Activated CD8-positive, alpha-beta memory T cell treated with anti-CD3 and anti-CD28 coated beads, Interleukin-2, amount 50 U/mL, for 24 hours (primary cell): Measurements from ENCODE around the gene VEZT.
"Not testable (repeated sequence)": the region's sequence is repeated elsewhere in the genome, so short reads cannot be mapped to it uniquely, and the experiment has no call there.

ENCODE experiments used
- DNase-seq: peaks from one replicate; pipeline ENCODE4 v3.0.0-alpha.2; 2020; ENCODE audit errors: extremely low read depth

VEZT gene

DNA sequence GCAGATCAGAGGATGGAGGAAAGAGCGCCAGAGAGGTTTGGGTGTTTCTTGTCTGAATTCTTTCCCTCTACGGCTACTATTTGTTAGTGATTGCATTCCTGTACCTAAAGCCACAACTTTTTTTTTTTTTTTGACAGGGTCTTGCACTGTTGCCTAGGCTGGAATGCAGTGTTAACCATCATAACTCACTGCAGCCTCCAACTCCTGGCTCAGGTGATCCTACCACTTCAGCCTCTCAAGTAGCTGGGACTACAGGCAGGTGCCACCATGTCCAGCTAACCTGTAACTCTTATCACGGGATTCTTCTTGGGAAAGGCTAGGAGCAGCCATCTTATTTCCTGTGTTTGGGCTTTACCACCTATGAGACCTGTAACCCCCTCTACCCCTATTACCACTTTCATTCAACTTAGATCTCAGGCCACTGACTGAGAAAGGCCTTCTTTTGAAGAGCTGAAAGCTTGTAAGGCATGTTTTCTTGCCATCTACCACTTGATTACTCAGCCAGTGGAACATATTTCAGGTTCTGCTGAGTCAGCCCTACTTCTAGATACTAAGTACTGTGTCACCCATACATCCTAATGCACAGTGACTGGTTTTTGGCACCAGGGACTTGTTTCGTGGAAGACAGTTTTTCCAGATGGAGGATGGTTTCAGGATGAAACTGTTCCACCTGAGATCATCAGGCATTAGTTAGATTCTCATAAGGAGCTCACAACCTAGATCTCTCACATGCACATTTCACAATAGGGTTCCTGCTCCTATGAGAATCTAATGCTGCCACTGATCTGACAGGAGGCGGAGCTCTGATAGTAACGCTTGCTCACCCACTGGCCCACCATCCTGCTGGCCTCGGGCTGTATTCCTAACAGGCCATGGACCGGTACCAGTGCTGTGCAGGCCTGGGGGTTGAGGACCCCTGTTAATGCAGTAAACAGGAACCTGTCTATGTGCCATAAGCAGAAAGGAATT is 6.9 kb downstream of the VEZT start:
- no peak for DNase-seq

DNA sequence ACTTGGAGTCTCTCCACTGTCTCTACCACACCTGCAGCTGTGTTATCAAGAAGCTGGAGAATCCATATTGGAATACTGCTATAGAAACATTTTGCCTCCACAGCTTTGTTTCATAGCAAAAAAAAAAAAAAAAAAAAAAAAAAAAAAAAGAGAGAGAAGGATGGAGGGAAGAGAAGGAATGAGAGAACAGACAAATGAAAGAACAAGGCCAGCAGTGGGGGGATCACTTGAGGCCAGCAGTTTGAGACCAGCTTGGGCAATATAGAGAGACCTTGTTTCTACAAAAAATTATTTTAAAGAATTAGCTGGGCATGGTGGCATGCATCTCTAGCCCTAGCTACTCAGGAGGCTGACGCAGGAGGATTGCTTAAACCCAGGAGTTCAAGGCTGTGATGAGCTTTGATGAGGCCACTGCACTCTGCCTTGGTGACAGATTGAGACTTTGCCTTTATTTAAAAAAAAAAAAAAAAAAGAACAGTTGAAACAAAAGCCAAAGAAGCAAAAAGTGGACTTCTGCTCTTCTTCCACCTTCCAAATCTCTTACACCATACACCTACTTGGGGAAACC is 8.1 kb downstream of the VEZT start:
- no peak for DNase-seq

DNA sequence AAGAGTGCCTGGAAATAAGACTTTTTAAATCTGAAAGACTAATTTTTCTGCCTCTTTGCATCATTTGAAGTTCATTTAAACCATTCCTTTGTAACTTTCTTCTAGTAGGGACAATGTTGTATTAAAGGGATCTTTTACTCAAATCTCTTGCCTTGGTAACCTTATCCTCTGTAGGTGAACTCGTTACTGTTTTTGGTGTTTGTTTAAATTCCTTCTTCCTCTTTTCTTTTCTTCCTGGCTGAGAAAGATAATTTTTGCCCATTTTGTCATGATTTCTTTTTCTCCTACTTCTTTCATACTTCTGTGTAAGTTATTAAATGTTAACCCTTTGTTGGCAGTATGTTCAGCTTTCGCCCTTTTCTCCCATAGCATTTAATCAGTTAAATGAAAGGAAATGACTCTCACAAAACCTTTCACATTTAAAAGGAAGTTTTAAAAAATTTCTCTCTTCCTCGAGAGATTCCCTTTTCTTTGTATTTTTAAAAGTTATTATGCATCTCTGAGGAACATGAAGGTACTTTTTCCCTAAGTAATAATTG is 10.3 kb downstream of the VEZT start:
- DNase-seq: no peak

DNA sequence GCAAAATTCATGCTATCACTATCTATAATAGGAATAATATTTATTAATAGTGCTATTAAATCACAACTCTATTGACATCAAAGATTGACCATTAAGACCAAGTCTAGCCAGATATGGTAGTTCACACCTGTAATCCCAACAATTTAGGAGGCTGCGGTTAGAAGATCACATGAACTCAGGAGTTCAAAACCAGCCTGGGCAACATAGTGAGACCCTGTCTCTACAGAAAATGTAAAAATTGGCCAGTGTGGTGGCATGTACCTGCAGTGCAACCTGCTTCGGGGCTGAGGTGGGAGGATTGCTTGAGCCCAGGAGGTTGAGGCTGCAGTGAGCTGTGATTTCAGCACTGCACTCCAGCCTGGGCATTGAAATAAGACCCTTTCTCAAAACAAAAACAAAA is 11.0 kb downstream of the VEZT start:
- no peak for DNase-seq

DNA sequence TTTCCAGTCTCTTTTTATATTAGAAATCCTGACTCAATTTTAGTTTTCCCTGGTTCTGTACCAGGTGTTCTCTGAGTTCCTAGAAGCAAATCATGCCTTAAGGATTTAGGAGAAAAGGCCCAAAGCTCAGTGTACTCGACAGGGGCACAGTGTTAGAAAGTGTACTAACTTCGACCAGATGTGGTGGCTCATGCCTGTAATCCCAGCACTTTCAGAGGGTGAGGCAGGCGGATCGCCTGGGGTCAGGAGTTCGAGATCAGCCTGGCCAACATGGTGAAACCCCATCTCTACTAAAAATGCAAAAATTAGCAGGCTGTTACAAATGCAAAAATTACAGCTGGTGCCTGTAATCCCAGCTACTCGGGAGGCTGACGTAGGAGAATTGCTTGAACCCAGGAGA is 12.0 kb downstream of the VEZT start:
- no peak for DNase-seq

DNA sequence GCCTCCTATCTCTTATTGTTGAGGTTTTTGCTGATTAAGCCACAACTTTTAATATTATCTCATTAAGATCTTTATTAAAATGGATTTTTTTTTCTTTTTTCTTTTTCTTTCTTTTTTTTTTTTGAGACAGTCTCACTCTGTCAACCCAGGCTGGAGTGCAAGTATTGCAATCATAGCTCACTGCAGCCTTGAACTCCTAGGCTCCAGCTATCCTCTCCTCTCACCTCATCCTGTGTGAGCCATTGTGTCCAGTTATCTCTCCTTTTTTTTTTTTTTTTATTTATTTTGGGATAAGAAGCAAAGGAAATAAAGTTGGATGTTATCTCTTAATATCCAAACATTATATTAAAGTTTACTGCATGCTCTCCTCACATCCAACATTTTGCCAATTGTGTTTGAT is 12.7 kb downstream of the VEZT start:
- no peak for DNase-seq

DNA sequence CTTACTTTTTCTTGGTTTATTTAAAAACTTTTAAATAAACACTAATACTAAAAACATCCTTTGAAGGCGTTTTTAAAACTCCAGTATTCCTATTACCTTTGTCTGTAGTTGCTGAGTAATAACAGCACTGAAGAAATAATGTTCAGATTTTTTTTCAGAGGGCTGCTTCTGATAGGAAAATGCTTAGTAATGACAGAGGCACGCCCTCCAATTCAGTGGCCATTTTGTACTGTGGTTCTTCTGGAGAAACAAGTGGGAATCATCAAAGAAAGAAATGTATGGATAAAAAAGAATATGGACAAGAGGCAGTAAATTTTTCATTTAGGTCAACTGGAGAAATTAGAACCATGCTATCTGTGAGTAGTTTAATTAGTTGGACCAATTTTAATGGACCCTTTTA is 13.6 kb downstream of the VEZT start:
- DNase-seq: no peak

DNA sequence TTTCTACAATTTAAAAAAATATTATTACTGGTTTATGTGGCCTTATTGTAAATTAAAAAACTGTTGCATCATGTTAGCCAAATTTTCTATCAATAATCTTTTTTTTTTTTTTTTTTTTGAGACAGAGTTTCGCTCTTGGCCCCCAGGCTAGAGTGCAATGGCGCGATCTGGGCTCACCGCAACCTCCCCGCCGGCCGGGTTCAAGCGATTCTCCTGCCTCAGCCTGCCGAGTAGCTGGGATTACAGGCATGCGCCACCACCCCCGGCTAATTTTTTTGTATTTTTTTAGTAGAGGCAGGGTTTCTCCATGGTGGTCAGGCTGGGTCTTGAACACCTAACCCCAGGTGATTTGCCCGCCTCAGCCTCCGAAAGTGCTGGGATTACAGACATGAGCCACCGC is 16.6 kb downstream of the VEZT start:
- not testable (repeated sequence) for DNase-seq

DNA sequence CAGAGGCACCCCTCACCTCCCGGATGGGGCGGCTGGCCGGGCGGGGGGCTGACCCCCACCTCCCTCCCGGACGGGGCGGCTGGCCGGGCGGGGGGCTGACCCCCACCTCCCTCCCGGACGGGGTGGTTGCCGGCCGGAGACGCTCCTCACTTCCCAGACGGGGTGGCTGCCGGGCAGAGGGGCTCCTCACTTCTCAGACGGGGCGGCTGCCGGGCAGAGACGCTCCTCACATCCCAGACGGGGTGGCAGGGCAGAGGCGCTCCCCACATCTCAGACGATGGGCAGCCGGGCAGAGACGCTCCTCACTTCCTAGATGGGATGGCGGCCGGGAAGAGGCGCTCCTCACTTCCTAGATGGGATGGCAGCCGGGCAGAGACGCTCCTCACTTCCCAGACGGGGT is 18.0 kb downstream of the VEZT start:
- DNase-seq: not testable (repeated sequence)

DNA sequence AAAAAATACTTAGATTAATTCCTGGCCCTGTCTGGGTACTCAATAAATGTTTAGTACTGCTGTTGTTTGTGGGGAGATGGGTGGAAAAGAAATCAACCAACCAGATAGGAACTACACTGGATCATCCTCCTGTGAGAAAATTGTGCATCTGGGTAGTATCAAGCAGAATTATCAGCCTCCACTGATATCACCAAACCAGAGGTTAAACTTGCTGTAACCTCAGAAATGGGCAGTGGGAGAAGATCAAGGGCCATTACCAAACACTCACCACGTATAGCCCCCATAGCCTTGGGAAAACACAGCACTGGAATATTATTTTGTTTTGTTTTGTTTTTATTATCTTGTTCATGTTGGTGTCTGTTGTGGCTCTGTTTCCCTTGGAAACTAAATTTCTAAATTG is 19.7 kb downstream of the VEZT start:
- DNase-seq: no peak

DNA sequence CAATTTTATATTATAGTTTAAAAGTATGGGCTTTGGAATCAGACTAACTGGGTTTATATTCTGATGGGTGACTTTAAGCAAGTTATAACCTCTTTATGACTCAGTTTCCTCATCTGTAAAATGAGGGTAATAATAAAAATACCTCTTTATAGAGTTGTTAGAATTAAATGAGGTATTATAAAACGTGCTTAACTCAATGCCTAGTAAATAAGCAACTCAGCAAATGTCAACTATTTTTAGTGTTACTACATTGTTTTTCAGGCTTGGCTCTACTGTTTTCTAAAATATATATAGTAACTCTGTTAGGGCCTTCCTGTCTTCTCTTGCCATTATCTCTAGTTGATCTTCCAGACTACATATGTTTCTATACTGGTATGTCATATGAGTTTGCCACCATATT is 20.5 kb downstream of the VEZT start:
- DNase-seq: no peak

DNA sequence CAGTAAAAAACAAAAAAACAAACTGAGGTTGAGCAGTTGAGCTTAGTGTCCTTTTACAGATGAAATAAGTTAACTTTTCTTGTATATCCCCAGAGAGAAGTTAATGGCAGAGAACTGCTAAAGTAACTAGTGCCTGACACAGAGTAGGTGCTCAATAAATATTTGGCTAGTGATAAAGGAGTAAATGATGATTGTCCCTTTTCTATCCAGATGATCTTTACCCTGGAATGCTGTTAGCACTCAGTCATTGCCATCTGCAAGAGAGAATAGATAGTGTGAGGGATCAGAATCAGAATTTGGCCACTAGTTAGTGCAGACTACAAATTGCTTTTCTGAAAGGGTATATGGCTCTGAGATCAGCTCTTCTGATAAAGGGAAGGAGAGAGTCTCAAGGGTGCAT is 21.6 kb downstream of the VEZT start:
- no peak for DNase-seq

DNA sequence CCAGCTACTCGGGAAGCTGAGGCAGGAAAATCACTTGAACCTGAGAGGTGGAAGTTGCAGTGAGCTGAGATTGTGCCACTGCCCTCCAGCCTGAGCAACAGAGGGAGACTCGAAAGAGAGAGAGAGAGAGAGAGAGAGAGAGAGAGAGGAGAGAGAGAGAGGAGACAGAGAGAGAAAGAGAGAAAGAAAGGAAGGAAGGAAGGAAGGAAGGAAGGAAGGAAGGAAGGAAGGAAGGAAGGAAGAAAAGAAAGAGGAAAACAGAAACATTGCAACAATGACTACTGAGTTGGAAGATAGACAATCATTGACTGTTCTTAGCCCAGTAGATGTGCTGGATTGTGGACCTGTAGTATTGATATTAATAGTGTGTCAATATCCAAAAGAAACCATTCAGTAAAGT is 22.2 kb downstream of the VEZT start:
- not testable (repeated sequence) for DNase-seq

DNA sequence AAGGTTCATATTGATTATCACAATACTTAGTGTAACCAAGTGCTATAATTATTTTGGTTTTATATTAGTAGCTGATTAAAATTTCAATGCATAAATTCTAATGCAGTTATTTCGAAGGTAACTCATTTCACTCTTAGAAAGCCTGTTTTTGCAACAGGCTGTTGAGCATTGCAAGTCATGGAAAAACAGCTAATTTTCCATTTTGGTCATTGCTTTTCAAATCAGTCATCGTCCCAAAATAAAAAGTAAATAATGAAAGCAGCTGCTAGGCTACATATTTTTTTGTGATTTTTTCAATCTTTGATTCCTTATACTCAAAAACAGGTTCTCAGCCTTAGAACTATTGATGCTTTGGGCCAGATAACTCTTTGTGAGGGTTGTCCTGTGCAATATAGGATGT is 22.9 kb downstream of the VEZT start:
- DNase-seq: no peak

DNA sequence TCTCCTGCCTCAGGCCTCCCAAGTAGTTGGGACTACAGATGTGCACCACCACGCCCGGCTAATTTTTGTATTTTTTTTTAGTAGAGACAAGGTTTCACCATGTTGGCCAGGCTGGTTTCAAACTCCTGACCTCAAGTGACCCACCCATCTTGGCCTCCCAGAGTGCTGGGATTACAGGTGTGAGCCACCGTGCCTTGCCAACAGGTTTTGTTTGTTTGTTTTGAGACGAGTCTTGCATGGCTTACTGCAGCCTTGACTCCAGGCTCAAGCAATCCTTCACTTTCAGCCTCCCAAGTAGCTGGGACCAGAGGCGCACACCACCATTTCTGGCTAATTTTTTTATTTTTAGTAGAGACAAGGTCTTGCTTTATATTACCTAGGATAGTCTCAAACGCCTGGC is 23.5 kb downstream of the VEZT start:
- DNase-seq: not testable (repeated sequence)

DNA sequence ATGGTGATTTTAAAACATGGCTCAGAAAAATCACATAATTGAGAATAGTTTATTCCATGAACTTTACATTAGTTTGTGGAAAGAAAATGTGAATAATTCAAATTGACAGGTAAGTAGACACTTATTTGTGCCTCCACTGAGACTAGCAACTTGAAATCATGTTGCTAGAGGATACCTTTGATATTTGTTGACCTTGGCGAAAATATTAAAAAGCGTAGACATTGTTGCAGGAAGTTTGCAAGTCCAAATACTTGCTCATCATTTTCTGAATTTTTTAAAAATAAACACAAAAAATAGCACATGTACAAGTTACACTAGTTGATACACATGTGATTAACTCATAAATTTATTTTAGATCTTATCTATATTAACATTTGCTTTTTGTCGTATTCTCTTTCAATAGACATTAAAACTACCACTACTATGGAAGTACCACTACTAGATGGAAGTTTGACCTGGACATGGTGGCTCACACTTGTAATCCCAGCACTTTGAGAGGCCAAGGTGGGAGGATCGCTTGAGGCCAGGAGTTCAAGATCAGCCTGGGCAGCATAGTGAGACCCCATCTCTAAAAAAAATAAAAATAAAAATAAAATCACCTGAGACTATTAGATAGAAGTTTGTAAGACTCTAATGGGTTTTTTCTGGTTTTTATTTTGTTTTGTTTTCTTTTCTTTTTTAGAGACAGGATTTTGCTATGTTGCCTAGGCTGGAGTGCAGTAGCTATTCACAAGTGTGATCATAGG is 24.3 kb downstream of the VEZT start:
- DNase-seq: no peak

DNA sequence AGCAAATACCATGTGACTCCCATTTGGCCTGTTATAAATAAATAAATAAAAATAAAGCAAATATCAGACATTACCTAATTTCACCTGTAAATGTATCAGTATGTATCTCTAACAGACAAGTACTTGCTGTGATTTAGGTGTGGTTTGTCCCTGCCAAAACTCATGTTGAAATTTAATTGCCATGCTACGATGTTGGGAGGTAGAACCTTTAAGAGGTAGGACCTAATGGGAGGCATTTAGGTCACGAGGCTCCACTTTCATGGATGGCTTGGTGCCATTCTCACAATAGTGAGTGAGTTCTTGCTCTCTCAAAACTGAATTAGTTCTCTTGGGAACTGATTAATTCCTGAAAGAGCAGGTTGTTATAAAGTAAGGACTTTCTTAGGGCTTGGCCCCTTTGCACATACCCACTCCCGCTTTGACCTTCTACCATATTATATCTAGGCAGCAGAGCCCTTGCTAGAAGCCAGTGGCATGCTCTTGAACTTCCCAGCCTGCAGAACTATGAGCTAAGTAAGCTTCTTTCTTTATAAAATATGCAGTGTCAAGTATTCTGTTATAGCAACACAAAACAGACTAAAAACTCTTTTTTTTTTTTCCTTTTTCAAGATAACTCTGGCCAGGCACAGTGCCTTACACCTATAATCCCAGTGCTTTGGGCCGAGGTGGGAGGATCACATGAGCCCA is 26.0 kb downstream of the VEZT start:
- no peak for DNase-seq

DNA sequence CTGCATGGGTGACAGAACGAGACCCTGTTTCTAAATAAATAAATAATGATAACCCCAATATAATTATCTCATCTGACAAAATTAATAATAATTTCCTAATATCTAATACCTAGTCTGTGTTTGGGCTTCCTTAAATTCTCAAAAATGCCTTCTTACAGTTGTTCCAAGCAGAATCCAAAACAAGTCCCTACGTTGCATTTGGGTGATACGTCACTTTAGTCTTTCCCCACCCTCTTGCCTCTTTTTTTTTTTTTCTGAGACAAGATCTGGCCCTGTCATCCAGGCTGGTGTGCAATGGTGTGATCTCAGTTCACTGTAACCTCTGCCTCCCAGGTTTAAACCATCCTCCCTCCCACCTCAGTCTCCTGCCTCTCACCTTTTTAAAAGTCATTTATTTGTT is 26.7 kb downstream of the VEZT start:
- no peak for DNase-seq

DNA sequence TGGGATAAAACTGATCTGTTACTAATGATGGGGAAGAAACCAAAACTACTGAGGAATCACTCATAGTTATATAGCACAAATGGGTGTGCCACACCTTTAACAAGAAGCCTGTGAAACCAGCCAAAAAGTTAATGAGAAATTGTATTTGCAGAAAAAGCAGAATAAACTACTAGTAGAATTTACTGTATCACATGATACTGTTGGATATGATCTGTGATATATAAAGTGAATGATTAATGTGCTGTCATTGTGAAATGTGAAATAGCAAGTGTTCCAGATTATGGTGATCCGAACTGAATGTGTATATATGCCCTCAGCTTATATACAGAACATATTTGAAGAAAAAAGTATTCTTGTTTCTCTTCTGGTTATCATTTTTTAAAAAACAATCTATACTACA is 30.5 kb downstream of the VEZT start:
- DNase-seq: no peak

DNA sequence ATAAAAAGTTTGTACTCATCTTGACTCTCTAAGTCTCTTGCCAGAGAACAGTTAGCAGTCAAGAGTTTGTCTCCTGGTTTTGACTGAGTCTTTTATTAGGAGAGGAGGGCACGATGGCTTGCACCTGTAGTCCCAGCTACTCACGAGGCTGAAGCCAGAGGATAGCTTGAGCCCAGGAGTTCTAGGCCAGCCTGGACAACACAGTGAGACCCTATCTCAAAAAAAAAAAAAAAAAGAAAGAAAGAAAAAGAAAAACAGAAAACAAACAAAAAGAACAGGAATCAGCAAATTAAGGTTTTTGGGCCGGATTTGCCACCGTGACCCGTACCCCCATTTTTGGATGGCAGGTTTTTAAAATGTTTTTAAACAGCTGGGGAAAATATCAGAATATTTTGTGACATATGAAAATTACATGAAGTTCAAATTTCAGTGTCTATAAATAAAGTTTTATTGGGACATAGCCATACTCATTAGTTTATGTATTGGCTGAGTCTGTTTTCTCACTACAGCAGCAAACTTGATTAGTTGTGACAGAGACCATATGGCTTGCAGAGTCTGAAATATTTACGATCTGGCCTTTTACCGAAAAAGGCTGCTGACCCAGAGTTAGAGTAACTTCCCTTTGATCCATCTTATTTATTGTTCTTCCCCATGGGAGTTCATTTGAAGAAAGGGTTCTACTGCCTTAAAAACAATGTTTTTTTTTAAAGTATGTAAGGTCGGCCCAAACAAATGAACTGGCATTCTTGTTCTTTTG is 31.2 kb downstream of the VEZT start:
- DNase-seq: no peak

DNA sequence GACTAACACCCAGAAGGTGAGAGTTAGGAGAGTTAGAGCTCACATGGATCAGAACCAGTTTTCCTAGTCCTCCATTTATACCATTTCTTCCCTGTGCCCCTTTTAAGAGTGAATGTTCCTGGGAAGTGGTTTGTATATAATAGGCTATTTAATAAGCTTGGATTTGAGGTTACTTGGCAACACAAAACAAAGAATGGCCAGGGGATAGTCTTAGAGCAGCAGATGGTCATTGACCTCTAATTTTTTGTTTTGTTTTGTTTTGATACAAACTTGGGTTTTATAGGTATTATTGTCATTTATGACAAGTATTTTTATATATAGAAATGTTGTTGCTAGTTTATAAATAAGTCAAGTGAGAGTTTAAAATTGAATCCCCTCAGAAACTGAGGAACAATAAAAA is 35.8 kb downstream of the VEZT start:
- DNase-seq: no peak
